HepG2 (cell line): ENCODE data around the gene ACTR1A. TPM values are rescaled to one million over a fixed set of nuclear protein-coding genes. Genes with fewer than 3 reads are reported as not detected.

Source experiments
- BRCA1 ChIP-seq: sonication (generic); formaldehyde crosslinking; IDR thresholded peaks from 2 replicates; pipeline ENCODE4 v1.4.0; 2020; ENCODE audit warnings: missing genetic modification reagents
- CBFB ChIP-seq: sonication (generic); formaldehyde crosslinking; IDR thresholded peaks from 2 replicates; pipeline ENCODE4 v1.4.0; 2020; ENCODE audit warnings: missing genetic modification reagents
- IKZF1 ChIP-seq: fragments of 450-650 bp; IDR thresholded peaks from 2 replicates; pipeline ENCODE4 v1.7.1; 2016
- SP1 ChIP-seq, 2 experiments: fragments of 450-650 bp in 1 of 2; sonication (generic) in 1 of 2; formaldehyde crosslinking in 1 of 2; IDR thresholded peaks; 2 replicates each; pipeline versions ENCODE4 v1.4.0 to v1.6.1; 2016 to 2020; ENCODE audit warnings: missing genetic modification reagents in 1 of 2
- ZFP82 ChIP-seq: sonication (generic); formaldehyde crosslinking; IDR thresholded peaks from 2 replicates; pipeline ENCODE4 v1.5.1; 2020; ENCODE audit warnings: mild to moderate bottlenecking, missing genetic modification reagents, borderline replicate concordance
- ZNF12 ChIP-seq: sonication (generic); formaldehyde crosslinking; IDR thresholded peaks from 2 replicates; pipeline ENCODE4 v1.5.0; 2020; ENCODE audit warnings: missing genetic modification reagents
- ZNF430 ChIP-seq: sonication (generic); formaldehyde crosslinking; IDR thresholded peaks from 2 replicates; pipeline ENCODE4 v1.9.0; 2021; ENCODE audit warnings: mild to moderate bottlenecking, missing genetic modification reagents
- ZNF776 ChIP-seq: sonication (generic); formaldehyde crosslinking; IDR thresholded peaks from 2 replicates; pipeline ENCODE4 v1.4.0; 2020; ENCODE audit warnings: mild to moderate bottlenecking, missing genetic modification reagents
- ZNF878 ChIP-seq: sonication (generic); formaldehyde crosslinking; IDR thresholded peaks from 2 replicates; pipeline ENCODE4 v1.8.1; 2023; ENCODE audit warnings: mild to moderate bottlenecking, missing genetic modification reagents, moderate library complexity
- ZNF879 ChIP-seq: sonication (generic); formaldehyde crosslinking; IDR thresholded peaks from 2 replicates; pipeline ENCODE4 v1.8.1; 2023; ENCODE audit warnings: missing genetic modification reagents
- ZSCAN21 ChIP-seq: sonication (generic); formaldehyde crosslinking; IDR thresholded peaks from 2 replicates; pipeline ENCODE4 v1.8.0; 2022; ENCODE audit warnings: mild to moderate bottlenecking, missing genetic modification reagents, moderate library complexity, borderline replicate concordance
- polyA plus RNA-seq, 8 experiments: library from polyadenylated mRNA; depleted of rRNA in 3 of 8; stranded (reverse) in 7 of 8; unstranded in 1 of 8; fragments of >200 nt; fragmentation: Illumina TruSeq in 4 of 8; extraction: Trizol in 4 of 8; gene quantifications; 2 replicates each; pipeline versions ENCODE4 v1.2.1 to v1.2.3, GENCODE V29; 2011 to 2016; ENCODE audit warnings: low read depth in 4 of 8, missing spikeins in 1 of 8, mixed read lengths in 1 of 8; ENCODE audit not compliant: insufficient read depth in 1 of 8
- total RNA-seq, 5 experiments: library from RNA; depleted of rRNA; stranded (reverse); fragments of >200 nt; fragmentation: Illumina TruSeq; extraction: Trizol; gene quantifications; 2 replicates each; pipeline ENCODE4 v1.2.3, GENCODE V29; 2016; ENCODE audit warnings: low read depth in 1 of 5
- TF ChIP-seq, protein P1 (sequence below), 2 experiments: fragments of 450-650 bp in 1 of 2; sonication (generic) in 1 of 2; formaldehyde crosslinking in 1 of 2; IDR thresholded peaks; 2 replicates each; pipeline versions ENCODE4 v1.6.1 to v1.8.0; 2016 to 2022; ENCODE audit warnings: antibody characterized with exemption in 1 of 2, mild to moderate bottlenecking in 1 of 2, missing genetic modification reagents in 1 of 2
- TF ChIP-seq, protein P2 (sequence below): IDR thresholded peaks from 2 replicates; pipeline ENCODE4 v1.6.1; 2012; ENCODE audit warnings: inconsistent platforms
- TF ChIP-seq, protein P3 (sequence below): sonication (generic); formaldehyde crosslinking; IDR thresholded peaks from 2 replicates; pipeline ENCODE4 v1.4.0; 2020; ENCODE audit warnings: missing genetic modification reagents
- TF ChIP-seq, protein P4 (sequence below): sonication (generic); formaldehyde crosslinking; IDR thresholded peaks from 2 replicates; pipeline ENCODE4 v1.4.0; 2020; ENCODE audit warnings: low read depth, mild to moderate bottlenecking, missing genetic modification reagents
- TF ChIP-seq, protein P5 (sequence below): sonication (generic); formaldehyde crosslinking; IDR thresholded peaks from 2 replicates; pipeline ENCODE4 v1.8.0; 2022; ENCODE audit warnings: mild to moderate bottlenecking, missing genetic modification reagents

Gene ACTR1A
- total and polyA plus RNA-seq, 2 of the 13 experiments (the other 11 are each of a cell fraction or from before 2014, with no cell fraction given): 59.6 to 62.8 TPM

DNA sequence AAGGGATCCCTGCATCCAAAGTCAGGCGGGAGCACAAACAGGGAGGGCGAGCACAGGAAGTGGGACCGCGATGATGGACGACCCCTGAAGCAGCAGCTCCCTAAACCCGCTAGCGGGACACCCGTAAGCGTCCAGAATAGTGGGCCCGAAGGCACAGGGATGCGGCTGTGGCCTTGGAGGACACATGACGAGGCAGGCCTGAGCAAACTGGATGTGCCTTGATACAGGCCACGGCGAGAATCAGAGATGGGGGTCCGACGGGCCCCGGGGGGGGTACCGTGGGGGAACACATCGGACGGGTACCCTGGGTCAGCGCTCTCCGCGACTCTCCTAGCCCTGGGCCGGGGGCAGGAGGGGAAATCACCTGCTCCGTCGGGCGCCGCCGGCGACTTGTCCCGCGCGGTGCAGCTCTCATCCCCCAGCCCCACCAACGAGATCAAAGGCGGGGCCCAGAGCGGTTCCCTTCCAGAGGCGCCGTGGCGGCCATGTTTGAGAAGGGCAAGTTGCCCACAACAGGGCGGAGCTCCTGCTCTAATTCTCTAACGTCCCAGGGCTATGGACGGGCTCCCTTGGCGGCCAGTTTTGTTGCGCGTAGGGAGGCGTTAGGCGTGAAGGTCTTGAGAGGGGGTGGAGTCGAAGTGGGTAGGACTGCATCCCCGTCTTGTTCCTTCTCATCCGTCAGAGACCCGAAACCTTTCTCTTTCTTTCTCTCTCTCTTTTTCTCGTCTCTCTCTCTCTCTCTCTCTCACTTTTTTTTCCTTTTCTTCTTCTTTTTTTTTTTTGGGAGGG, 70.2 kb downstream of the ACTR1A start, which contains the start of gene CUEDC2 (continued):
- TF ChIP-seq, protein P1, sequence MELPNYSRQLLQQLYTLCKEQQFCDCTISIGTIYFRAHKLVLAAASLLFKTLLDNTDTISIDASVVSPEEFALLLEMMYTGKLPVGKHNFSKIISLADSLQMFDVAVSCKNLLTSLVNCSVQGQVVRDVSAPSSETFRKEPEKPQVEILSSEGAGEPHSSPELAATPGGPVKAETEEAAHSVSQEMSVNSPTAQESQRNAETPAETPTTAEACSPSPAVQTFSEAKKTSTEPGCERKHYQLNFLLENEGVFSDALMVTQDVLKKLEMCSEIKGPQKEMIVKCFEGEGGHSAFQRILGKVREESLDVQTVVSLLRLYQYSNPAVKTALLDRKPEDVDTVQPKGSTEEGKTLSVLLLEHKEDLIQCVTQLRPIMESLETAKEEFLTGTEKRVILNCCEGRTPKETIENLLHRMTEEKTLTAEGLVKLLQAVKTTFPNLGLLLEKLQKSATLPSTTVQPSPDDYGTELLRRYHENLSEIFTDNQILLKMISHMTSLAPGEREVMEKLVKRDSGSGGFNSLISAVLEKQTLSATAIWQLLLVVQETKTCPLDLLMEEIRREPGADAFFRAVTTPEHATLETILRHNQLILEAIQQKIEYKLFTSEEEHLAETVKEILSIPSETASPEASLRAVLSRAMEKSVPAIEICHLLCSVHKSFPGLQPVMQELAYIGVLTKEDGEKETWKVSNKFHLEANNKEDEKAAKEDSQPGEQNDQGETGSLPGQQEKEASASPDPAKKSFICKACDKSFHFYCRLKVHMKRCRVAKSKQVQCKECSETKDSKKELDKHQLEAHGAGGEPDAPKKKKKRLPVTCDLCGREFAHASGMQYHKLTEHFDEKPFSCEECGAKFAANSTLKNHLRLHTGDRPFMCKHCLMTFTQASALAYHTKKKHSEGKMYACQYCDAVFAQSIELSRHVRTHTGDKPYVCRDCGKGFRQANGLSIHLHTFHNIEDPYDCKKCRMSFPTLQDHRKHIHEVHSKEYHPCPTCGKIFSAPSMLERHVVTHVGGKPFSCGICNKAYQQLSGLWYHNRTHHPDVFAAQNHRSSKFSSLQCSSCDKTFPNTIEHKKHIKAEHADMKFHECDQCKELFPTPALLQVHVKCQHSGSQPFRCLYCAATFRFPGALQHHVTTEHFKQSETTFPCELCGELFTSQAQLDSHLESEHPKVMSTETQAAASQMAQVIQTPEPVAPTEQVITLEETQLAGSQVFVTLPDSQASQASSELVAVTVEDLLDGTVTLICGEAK (IDR thresholded peaks at IDR 0.05): no peak
- TF ChIP-seq, protein P1 (CRISPR knock-in tag; IDR thresholded peaks at IDR 0.05): peak; percentile 56; the same call in 1 of the 2 replicates
- TF ChIP-seq ZNF12 (0 out of 2 replicates have a peak, but pooled peaks have one; percentile 45), ZNF430 (CRISPR knock-in tag) (no peak), ZNF879 (CRISPR knock-in tag) (no peak), ZSCAN21 (peak; percentile 45; the same call in 1 of the 2 replicates), ZNF878 (CRISPR knock-in tag) (0 out of 2 replicates have a peak, but pooled peaks have one; percentile 38), IKZF1 (no peak), ZNF776 (CRISPR knock-in tag) (peak; percentile 63; the same call in 1 of the 2 replicates), ZFP82 (CRISPR knock-in tag) (no peak), CBFB (CRISPR knock-in tag) (peak; percentile 48; the same call in 1 of the 2 replicates), SP1 (IDR thresholded peaks at IDR 0.05) (no peak), SP1 (CRISPR knock-in tag; IDR thresholded peaks at IDR 0.05) (peak; percentile 99), BRCA1 (CRISPR knock-in tag) (no peak)
- TF ChIP-seq, protein P2, sequence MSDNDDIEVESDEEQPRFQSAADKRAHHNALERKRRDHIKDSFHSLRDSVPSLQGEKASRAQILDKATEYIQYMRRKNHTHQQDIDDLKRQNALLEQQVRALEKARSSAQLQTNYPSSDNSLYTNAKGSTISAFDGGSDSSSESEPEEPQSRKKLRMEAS: peak; percentile 70
- TF ChIP-seq, protein P3, sequence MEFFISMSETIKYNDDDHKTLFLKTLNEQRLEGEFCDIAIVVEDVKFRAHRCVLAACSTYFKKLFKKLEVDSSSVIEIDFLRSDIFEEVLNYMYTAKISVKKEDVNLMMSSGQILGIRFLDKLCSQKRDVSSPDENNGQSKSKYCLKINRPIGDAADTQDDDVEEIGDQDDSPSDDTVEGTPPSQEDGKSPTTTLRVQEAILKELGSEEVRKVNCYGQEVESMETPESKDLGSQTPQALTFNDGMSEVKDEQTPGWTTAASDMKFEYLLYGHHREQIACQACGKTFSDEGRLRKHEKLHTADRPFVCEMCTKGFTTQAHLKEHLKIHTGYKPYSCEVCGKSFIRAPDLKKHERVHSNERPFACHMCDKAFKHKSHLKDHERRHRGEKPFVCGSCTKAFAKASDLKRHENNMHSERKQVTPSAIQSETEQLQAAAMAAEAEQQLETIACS (CRISPR knock-in tag): peak; percentile 75
- TF ChIP-seq, protein P4, sequence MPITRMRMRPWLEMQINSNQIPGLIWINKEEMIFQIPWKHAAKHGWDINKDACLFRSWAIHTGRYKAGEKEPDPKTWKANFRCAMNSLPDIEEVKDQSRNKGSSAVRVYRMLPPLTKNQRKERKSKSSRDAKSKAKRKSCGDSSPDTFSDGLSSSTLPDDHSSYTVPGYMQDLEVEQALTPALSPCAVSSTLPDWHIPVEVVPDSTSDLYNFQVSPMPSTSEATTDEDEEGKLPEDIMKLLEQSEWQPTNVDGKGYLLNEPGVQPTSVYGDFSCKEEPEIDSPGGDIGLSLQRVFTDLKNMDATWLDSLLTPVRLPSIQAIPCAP (CRISPR knock-in tag): no peak; the same call in 1 of the 2 replicates
- TF ChIP-seq, protein P5, sequence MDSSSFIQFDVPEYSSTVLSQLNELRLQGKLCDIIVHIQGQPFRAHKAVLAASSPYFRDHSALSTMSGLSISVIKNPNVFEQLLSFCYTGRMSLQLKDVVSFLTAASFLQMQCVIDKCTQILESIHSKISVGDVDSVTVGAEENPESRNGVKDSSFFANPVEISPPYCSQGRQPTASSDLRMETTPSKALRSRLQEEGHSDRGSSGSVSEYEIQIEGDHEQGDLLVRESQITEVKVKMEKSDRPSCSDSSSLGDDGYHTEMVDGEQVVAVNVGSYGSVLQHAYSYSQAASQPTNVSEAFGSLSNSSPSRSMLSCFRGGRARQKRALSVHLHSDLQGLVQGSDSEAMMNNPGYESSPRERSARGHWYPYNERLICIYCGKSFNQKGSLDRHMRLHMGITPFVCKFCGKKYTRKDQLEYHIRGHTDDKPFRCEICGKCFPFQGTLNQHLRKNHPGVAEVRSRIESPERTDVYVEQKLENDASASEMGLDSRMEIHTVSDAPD (CRISPR knock-in tag): no peak
